A673 (cell line): ENCODE results near the gene WTAP. TPM values are rescaled to one million over a fixed set of nuclear protein-coding genes. Genes with fewer than 3 reads are reported as not detected.

Experiments
- BruUV-seq: library from RNA; stranded (reverse); fragments of 400-500 nt; replicated peaks from 2 replicates; lab custom pipeline; 2021; lab: Mats Ljungman, UMichigan
- CTCF ChIA-PET: fragments of 300-600 bp; sonication (Branson Sonifier 250); formaldehyde crosslinking; loops from one replicate; lab custom pipeline; 2022; ENCODE audit warnings: antibody characterized with exemption; lab: Charles Lee
- POLR2A ChIA-PET: fragments of 300-600 bp; sonication (Branson Sonifier 250); formaldehyde crosslinking; loops from one replicate; lab custom pipeline; 2022; ENCODE audit warnings: antibody characterized with exemption; ENCODE audit not compliant: low non-redundant PET; lab: Charles Lee
- DNase-seq: peaks from one replicate; pipeline ENCODE4 v3.0.0-alpha.2; 2015; ENCODE audit warnings: low spot score
- H3K27ac ChIP-seq: fragments of 200-600 bp; sonication (generic); 2 replicates; pipeline ENCODE4 v1.5.1; 2016; ENCODE audit warnings: mixed run types, low read depth, mild to moderate bottlenecking, mixed read lengths, antibody characterized with exemption, low read length; ENCODE audit not compliant: poor library complexity, severe bottlenecking
- H3K27me3 ChIP-seq: fragments of 200-600 bp; sonication (generic); replicated peaks from 2 replicates; pipeline ENCODE4 v1.6.1; 2017; ENCODE audit warnings: mixed run types, low read depth, mild to moderate bottlenecking, mixed read lengths, antibody characterized with exemption, low read length; ENCODE audit not compliant: insufficient read depth, poor library complexity
- H3K36me3 ChIP-seq: fragments of 200-600 bp; sonication (generic); 2 replicates; pipeline ENCODE4 v1.6.1; 2016; ENCODE audit warnings: mixed run types, mild to moderate bottlenecking, mixed read lengths, antibody characterized with exemption, low read length; ENCODE audit not compliant: insufficient read depth, poor library complexity, severe bottlenecking
- H3K4me1 ChIP-seq: fragments of 200-600 bp; sonication (generic); 2 replicates; pipeline ENCODE4 v1.6.1; 2017; ENCODE audit warnings: mixed run types, mild to moderate bottlenecking, mixed read lengths, antibody characterized with exemption, low read length; ENCODE audit not compliant: insufficient read depth, poor library complexity, severe bottlenecking
- H3K4me3 ChIP-seq: fragments of 200-600 bp; sonication (generic); 2 replicates; pipeline ENCODE4 v1.5.1; 2016; ENCODE audit warnings: low read depth, mixed run types, mild to moderate bottlenecking, mixed read lengths, low read length; ENCODE audit not compliant: poor library complexity, severe bottlenecking
- H3K9me3 ChIP-seq: fragments of 200-600 bp; sonication (generic); 2 replicates; pipeline ENCODE4 v1.6.1; 2016; ENCODE audit warnings: mixed run types, low read depth, mild to moderate bottlenecking, mixed read lengths, antibody characterized with exemption, low read length; ENCODE audit not compliant: poor library complexity, severe bottlenecking
- EZH2 ChIP-seq: fragments of 200-600 bp; sonication (generic); IDR thresholded peaks from 2 replicates; pipeline ENCODE4 v1.6.1; 2017; ENCODE audit warnings: borderline replicate concordance, low read depth, mild to moderate bottlenecking, mixed read lengths, antibody characterized with exemption, low read length; ENCODE audit not compliant: poor library complexity, severe bottlenecking
- intact Hi-C: fragments of 100-400 bp; cut with micrococcal nuclease; formaldehyde crosslinking; loops from one replicate; pipeline ENCODE4 v1.10.0; 2022; ENCODE audit not compliant: unreplicated experiment
- total RNA-seq: library from RNA; stranded (reverse); gene quantifications from 2 replicates; pipeline ENCODE4 v1.2.3, GENCODE V29; 2021
- TF ChIP-seq, protein P1 (sequence below): fragments of 300-800, 200-600 bp; sonication (generic); conservative IDR thresholded peaks from 2 replicates; pipeline ENCODE4 v1.5.1; 2017; ENCODE audit warnings: low read depth, mild to moderate bottlenecking, antibody characterized with exemption, low read length, moderate library complexity, mixed read lengths

Gene WTAP
- total RNA-seq, 1 experiment from 2014 or later: 109 TPM

DNA sequence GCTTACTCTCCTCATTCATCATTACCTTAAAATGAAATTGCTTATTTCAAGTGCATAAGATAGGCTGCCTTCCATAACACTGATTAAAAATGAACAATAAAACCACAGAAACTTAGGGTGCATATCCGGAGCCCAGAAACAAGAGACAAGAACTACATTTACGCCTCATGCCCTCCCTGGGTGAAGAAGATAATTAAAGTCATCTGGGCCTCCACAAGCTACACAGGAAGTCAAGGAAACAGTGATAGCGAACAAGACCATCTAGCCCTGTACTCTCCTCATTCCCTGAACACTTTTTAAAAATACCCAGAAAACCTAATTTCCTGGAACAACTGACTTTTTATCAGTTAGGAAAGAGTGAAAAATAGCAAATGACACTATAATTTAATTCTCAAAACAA, 40.6 kb upstream of the WTAP start:
- H3K27me3 ChIP-seq: no peaks in the 10 kb centered on the region
- peaks cover 45% of the 10 kb centered on the region for H3K36me3 ChIP-seq
- no peak overlapping the region for H3K4me3 ChIP-seq
- peaks cover 4% of the 10 kb centered on the region for H3K4me1 ChIP-seq
- intact Hi-C loops: no loop called here
- no TSS peak for BruUV-seq
- no peak for TF ChIP-seq EZH2
- TF ChIP-seq, protein P1, sequence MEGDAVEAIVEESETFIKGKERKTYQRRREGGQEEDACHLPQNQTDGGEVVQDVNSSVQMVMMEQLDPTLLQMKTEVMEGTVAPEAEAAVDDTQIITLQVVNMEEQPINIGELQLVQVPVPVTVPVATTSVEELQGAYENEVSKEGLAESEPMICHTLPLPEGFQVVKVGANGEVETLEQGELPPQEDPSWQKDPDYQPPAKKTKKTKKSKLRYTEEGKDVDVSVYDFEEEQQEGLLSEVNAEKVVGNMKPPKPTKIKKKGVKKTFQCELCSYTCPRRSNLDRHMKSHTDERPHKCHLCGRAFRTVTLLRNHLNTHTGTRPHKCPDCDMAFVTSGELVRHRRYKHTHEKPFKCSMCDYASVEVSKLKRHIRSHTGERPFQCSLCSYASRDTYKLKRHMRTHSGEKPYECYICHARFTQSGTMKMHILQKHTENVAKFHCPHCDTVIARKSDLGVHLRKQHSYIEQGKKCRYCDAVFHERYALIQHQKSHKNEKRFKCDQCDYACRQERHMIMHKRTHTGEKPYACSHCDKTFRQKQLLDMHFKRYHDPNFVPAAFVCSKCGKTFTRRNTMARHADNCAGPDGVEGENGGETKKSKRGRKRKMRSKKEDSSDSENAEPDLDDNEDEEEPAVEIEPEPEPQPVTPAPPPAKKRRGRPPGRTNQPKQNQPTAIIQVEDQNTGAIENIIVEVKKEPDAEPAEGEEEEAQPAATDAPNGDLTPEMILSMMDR: no peak
- H3K9me3 ChIP-seq: no peaks in the 10 kb centered on the region
- peak; percentile 23 for DNase-seq
- ChIA-PET CTCF (interaction anchor here (0.7 kb wide), 1 partner anchor 83 kb away, joined by 3 read pairs; no protein-coding TSS in a partner anchor), POLR2A (no interaction called here)
- H3K27ac ChIP-seq: no peak overlapping the region

DNA sequence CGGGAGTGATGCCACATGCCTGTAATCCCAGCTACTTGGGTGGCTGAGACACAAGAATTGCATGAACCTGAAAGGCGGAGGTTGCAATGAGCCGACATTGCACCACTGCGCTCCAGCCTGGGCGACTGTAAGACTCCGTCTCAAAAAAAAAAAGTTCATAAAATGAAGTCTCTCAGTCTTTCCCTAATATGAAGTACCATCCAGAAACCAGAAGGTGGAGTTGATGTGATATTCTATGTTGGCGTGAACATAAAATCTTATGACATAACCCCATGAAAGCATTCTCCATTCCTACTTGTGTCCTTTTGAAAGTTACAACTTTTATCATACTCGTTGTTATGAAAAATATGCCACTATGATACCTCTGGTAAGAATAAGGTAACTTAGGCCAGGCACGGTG, 40.0 kb upstream of the WTAP start:
- POLR2A ChIA-PET: no interaction called here
- CTCF ChIA-PET: interaction anchor here (0.7 kb wide), 1 partner anchor 82 kb away, joined by 3 read pairs; no protein-coding TSS in a partner anchor
- TF ChIP-seq, protein P1: no peak; the same call in 1 of the 2 replicates
- TF ChIP-seq EZH2: no peak
- H3K4me3 ChIP-seq: no peak overlapping the region
- no peak overlapping the region for H3K27ac ChIP-seq
- no peaks in the 10 kb centered on the region for H3K27me3 ChIP-seq
- no TSS peak for BruUV-seq
- peaks cover 9% of the 10 kb centered on the region for H3K4me1 ChIP-seq
- peak; percentile 28 for DNase-seq
- H3K36me3 ChIP-seq: peaks cover 38% of the 10 kb centered on the region
- H3K9me3 ChIP-seq: no peaks in the 10 kb centered on the region
- intact Hi-C loops: no loop called here

- no TSS peak for BruUV-seq
- H3K9me3 ChIP-seq: no peaks in the 10 kb centered on the region
- H3K27ac ChIP-seq: no peak overlapping the region
- peaks cover 31% of the 10 kb centered on the region for H3K36me3 ChIP-seq
- TF ChIP-seq, protein P1: no peak
- TF ChIP-seq EZH2: no peak
- intact Hi-C loops: no loop called here
- no peak overlapping the region for H3K4me3 ChIP-seq
- peaks cover 9% of the 10 kb centered on the region for H3K4me1 ChIP-seq
- ChIA-PET CTCF (no interaction called here), POLR2A (no interaction called here)
- no peak for DNase-seq
- H3K27me3 ChIP-seq: no peaks in the 10 kb centered on the region
Observed at GRCh38 chr6:159688266-159688905, 38.9 kb upstream of the WTAP start.
